Hepatocyte (in vitro differentiated cells): Measurements from ENCODE around the gene PIK3CA.

Experiments
- CTCF ChIP-seq: fragments of 200-600 bp; sonication (generic); IDR thresholded peaks from 2 replicates; pipeline ENCODE4 v1.5.1; 2016; ENCODE audit warnings: antibody characterized with exemption, mild to moderate bottlenecking; ENCODE audit not compliant: poor library complexity
- EZH2phosphoT487 ChIP-seq: fragments of 200-600 bp; sonication (generic); IDR thresholded peaks from one replicate; pipeline ENCODE4 v1.6.1; 2018; ENCODE audit warnings: antibody characterized with exemption, mild to moderate bottlenecking, low read depth, moderate library complexity; ENCODE audit not compliant: unreplicated experiment, severe bottlenecking

GRCh38 chr3:179265875-179266274 is 117.7 kb downstream of the PIK3CA start:
- no peak for TF ChIP-seq CTCF
- no peak for TF ChIP-seq EZH2phosphoT487
